Hematopoietic multipotent progenitor cell treated with erythropoietin and hydrocortisone succinate and interleukin-3 and kit ligand, for 6 days (in vitro differentiated cells): Measurements from ENCODE around the gene ARL13B.
"Not testable (repeated sequence)": the region's sequence is repeated elsewhere in the genome, so short reads cannot be mapped to it uniquely, and the experiment has no call there.

Experiments used
- DNase-seq: peaks from one replicate; pipeline ENCODE4 v3.0.0-alpha.2; 2015

Gene ARL13B

GRCh38 chr3:94063496-94064119 lies 83.7 kb downstream of the ARL13B start:
- DNase-seq: peak; percentile 27

GRCh38 chr3:94064243-94064860 lies 84.4 kb downstream of the ARL13B start:
- DNase-seq: peak; percentile 35

GRCh38 chr3:94065122-94065521 lies 85.2 kb downstream of the ARL13B start:
- no peak for DNase-seq

- DNase-seq: no peak
Observed at GRCh38 chr3:94065819-94066480, 86.0 kb downstream of the ARL13B start.

GRCh38 chr3:94066506-94067500 lies 86.8 kb downstream of the ARL13B start:
- no peak for DNase-seq

GRCh38 chr3:94069194-94069813 lies 89.3 kb downstream of the ARL13B start:
- DNase-seq: peak; percentile 69

- DNase-seq: no peak
Observed at GRCh38 chr3:94070341-94070911, 90.5 kb downstream of the ARL13B start.

GRCh38 chr3:94071713-94072284 lies 91.8 kb downstream of the ARL13B start:
- no peak for DNase-seq

- no peak for DNase-seq
Observed at GRCh38 chr3:94076055-94076454, 96.1 kb downstream of the ARL13B start.

GRCh38 chr3:94080552-94080951 lies 100.6 kb downstream of the ARL13B start:
- not testable (repeated sequence) for DNase-seq

GRCh38 chr3:94081884-94082283 lies 101.9 kb downstream of the ARL13B start:
- no peak for DNase-seq

- no peak for DNase-seq
Observed at GRCh38 chr3:94082391-94082937, 102.5 kb downstream of the ARL13B start.

- no peak for DNase-seq
Observed at GRCh38 chr3:94083261-94083660, 103.3 kb downstream of the ARL13B start.

- DNase-seq: no peak
Observed at GRCh38 chr3:94089126-94089525, 109.2 kb downstream of the ARL13B start.

GRCh38 chr3:94092086-94092485 lies 112.1 kb downstream of the ARL13B start:
- DNase-seq: no peak

GRCh38 chr3:94093151-94093550 lies 113.2 kb downstream of the ARL13B start:
- DNase-seq: no peak

GRCh38 chr3:94095111-94095510 lies 115.2 kb downstream of the ARL13B start:
- no peak for DNase-seq

- peak; percentile 57 for DNase-seq
Observed at GRCh38 chr3:94098452-94098851, 118.5 kb downstream of the ARL13B start.

- no peak for DNase-seq
Observed at GRCh38 chr3:94099311-94099710, 119.4 kb downstream of the ARL13B start.

GRCh38 chr3:94101860-94102259 lies 121.9 kb downstream of the ARL13B start:
- DNase-seq: peak; percentile 50
